ENCODE measurements around the gene RAB13. TPM values are rescaled to one million over a fixed set of nuclear protein-coding genes. Genes with fewer than 3 reads are reported as not detected.

RAB13 gene
- total RNA-seq, 2 experiments from 2014 or later: 0.28 to 0.30 TPM

DNA sequence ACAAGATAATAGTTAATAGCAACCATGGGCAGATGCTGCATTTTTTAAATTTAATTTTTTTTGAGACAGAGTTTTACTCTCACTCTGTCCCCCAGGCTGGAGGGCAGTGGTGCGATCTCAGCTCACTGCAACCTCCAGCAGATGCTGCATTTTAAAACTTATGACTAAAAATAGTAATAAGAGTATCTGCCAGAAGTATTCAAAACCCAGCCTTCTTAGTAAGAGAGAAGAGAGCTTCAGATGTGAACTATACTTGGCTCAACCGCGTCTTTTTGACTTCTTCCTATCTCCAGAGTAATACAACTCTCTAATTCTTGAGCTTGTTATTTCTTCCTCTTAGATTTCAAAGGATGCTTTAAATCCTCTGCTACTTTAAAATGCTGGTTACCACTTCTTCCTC, 9.1 kb upstream of the RAB13 start:
- no peak for TF ChIP-seq CTCF (IDR thresholded peaks at IDR 0.05)
- no peak overlapping the region for H3K27ac ChIP-seq (ENCODE audit: low read depth in 1 of 2, low read length in 2 of 2)
- ATAC-seq (ENCODE audit: poor library complexity): no peak
- Mint-ChIP-seq H3K27ac (peak overlapping the region; percentile 46), H3K9me3 (no peaks in the 10 kb centered on the region), H3K27me3 (no peaks in the 10 kb centered on the region), H3K36me3 (ENCODE audit: low read depth) (peaks cover 60% of the 10 kb centered on the region), H3K4me3 (no peak overlapping the region), H3K4me1 (ENCODE audit: low read depth) (peaks cover 36% of the 10 kb centered on the region)
- H3K36me3 ChIP-seq (ENCODE audit: insufficient read depth, low read length): peaks cover 38% of the 10 kb centered on the region
- CTCF ChIA-PET: no interaction called here
- POLR2A ChIA-PET: interaction anchor here (1.0 to 1.2 kb wide), 3 partner anchors 39 to 324 kb away, joined by 4 to 5 read pairs (median 4); no protein-coding TSS in a partner anchor
- H3K4me3 ChIP-seq (ENCODE audit: low read length): no peak overlapping the region
- no peaks in the 10 kb centered on the region for H3K27me3 ChIP-seq (ENCODE audit: control insufficient read depth in 1 of 2, insufficient read depth in 2 of 2, low read length in 2 of 2)
- H3K9me3 ChIP-seq (ENCODE audit: control insufficient read depth in 1 of 2, insufficient read depth in 1 of 2, low read length in 2 of 2): no peaks in the 10 kb centered on the region
- no peak for DNase-seq
- peaks cover 31% of the 10 kb centered on the region for H3K4me1 ChIP-seq (ENCODE audit: insufficient read depth, low read length)
- intact Hi-C loops (cut with DNase I, micrococcal nuclease): no loop called here

- peak overlapping the region; percentile 96 for H3K27ac Mint-ChIP-seq
- CTCF ChIA-PET: no interaction called here
Observed at GRCh38 chr1:153991806-153992205, 5.7 kb upstream of the RAB13 start.

GRCh38 chr1:153991151-153991630, 5.1 kb upstream of the RAB13 start:
- peaks cover 38% of the 10 kb centered on the region for H3K36me3 ChIP-seq (ENCODE audit: insufficient read depth, low read length)
- peak overlapping the region; percentile 97 for H3K27ac ChIP-seq (ENCODE audit: low read depth in 1 of 2, low read length in 2 of 2)
- no peak for DNase-seq
- H3K27ac Mint-ChIP-seq: peak overlapping the region; percentile 96
- intact Hi-C loops (cut with DNase I, micrococcal nuclease): loop anchor here (2.0 to 5.0 kb wide), 8 partner anchors 32 to 320 kb away; partner anchors contain the start of genes ILF2 (in 2 of the 2), CRTC2 (in 1 of the 2), HAX1 (in 1 of the 2) and NUP210L (in 1 of the 2)
- H3K4me3 ChIP-seq (ENCODE audit: low read length): peak overlapping the region; percentile 71
- H3K9me3 ChIP-seq (ENCODE audit: control insufficient read depth in 1 of 2, insufficient read depth in 1 of 2, low read length in 2 of 2): no peaks in the 10 kb centered on the region
- CTCF ChIA-PET: interaction anchor here (0.6 to 1.3 kb wide), 4 partner anchors 24 to 208 kb away, joined by 3 to 6 read pairs (median 4); partner anchors contain the start of genes CREB3L4, DENND4B and GATAD2B
- peaks cover 5% of the 10 kb centered on the region for H3K27me3 Mint-ChIP-seq
- H3K4me1 ChIP-seq (ENCODE audit: insufficient read depth, low read length): peaks cover 40% of the 10 kb centered on the region
- TF ChIP-seq CTCF (IDR thresholded peaks at IDR 0.05): no peak
- no peak for ATAC-seq (ENCODE audit: poor library complexity)
- peaks cover 58% of the 10 kb centered on the region for H3K36me3 Mint-ChIP-seq (ENCODE audit: low read depth)
- H3K9me3 Mint-ChIP-seq: no peaks in the 10 kb centered on the region
- POLR2A ChIA-PET: interaction anchor here (0.7 to 4.8 kb wide), 38 partner anchors 10 to 1866 kb away, joined by 3 to 120 read pairs (median 12); partner anchors contain the start of genes CHTOP, CREB3L4, CRTC2 and DENND4B
- H3K4me3 Mint-ChIP-seq: peak overlapping the region; percentile 97
- peaks cover 50% of the 10 kb centered on the region for H3K4me1 Mint-ChIP-seq (ENCODE audit: low read depth)
- H3K27me3 ChIP-seq (ENCODE audit: control insufficient read depth in 1 of 2, insufficient read depth in 2 of 2, low read length in 2 of 2): no peaks in the 10 kb centered on the region

More at GRCh38 chr1:153991806-153992205, 5.7 kb upstream of the RAB13 start:
- Mint-ChIP-seq H3K36me3 (ENCODE audit: low read depth) (peaks cover 60% of the 10 kb centered on the region), H3K9me3 (no peaks in the 10 kb centered on the region), H3K4me3 (peak overlapping the region; percentile 97), H3K4me1 (ENCODE audit: low read depth) (peaks cover 45% of the 10 kb centered on the region), H3K27me3 (peaks cover 1% of the 10 kb centered on the region)
- H3K4me3 ChIP-seq (ENCODE audit: low read length): peak overlapping the region; percentile 71
- no peaks in the 10 kb centered on the region for H3K9me3 ChIP-seq (ENCODE audit: control insufficient read depth in 1 of 2, insufficient read depth in 1 of 2, low read length in 2 of 2)
- TF ChIP-seq CTCF (IDR thresholded peaks at IDR 0.05): no peak
- intact Hi-C loops (cut with DNase I, micrococcal nuclease): loop anchor here (2.0 to 5.0 kb wide), 8 partner anchors 33 to 321 kb away; partner anchors contain the start of genes ILF2 (in 2 of the 2), CRTC2 (in 1 of the 2), HAX1 (in 1 of the 2) and NUP210L (in 1 of the 2)
- DNase-seq (no peak), ATAC-seq (ENCODE audit: poor library complexity) (no peak)
- H3K4me1 ChIP-seq (ENCODE audit: insufficient read depth, low read length): peaks cover 39% of the 10 kb centered on the region
- peaks cover 38% of the 10 kb centered on the region for H3K36me3 ChIP-seq (ENCODE audit: insufficient read depth, low read length)
- peak overlapping the region; percentile 21 to 97 for H3K27ac ChIP-seq (ENCODE audit: low read depth in 1 of 2, low read length in 2 of 2)
- no peaks in the 10 kb centered on the region for H3K27me3 ChIP-seq (ENCODE audit: control insufficient read depth in 1 of 2, insufficient read depth in 2 of 2, low read length in 2 of 2)
- POLR2A ChIA-PET: interaction anchor here (1.7 to 4.8 kb wide), 16 partner anchors 9 to 357 kb away, joined by 4 to 120 read pairs (median 34); partner anchors contain the start of genes CHTOP, CREB3L4, CRTC2 and DENND4B

Data from CD4-positive, alpha-beta T cell (primary cell).